CD4-positive, alpha-beta memory T cell (primary cell): Measurements from ENCODE around the gene DIPK1B. TPM values are rescaled to one million over a fixed set of nuclear protein-coding genes. Genes with fewer than 3 reads are reported as not detected.

ENCODE experiments used
- CTCF ChIA-PET: fragments of 350-600 bp; sonication (Branson Sonifier 250); formaldehyde crosslinking; loops from one replicate; lab custom pipeline; 2021; ENCODE audit warnings: inconsistent platforms; ENCODE audit not compliant: partially characterized antibody; lab: Charles Lee
- POLR2A ChIA-PET: fragments of 350-600 bp; sonication (Branson Sonifier 250); formaldehyde crosslinking; loops from one replicate; lab custom pipeline; 2021; ENCODE audit not compliant: partially characterized antibody; lab: Charles Lee
- DNase-seq, 5 donors: peaks; one replicate each; pipeline versions ENCODE4 v3.0.0 to v3.0.0-alpha.2; 2020 to 2022; ENCODE audit warnings: mixed read lengths in 1 of 5
- H3K27ac ChIP-seq: one replicate; pipeline ENCODE4 v1.7.0; 2013; ENCODE audit warnings: low read depth, low read length
- H3K27me3 ChIP-seq: 2 replicates; pipeline ENCODE4 v1.7.0; 2013; ENCODE audit warnings: mild to moderate bottlenecking, low read length, moderate library complexity; ENCODE audit not compliant: insufficient read depth
- H3K36me3 ChIP-seq: 2 replicates; pipeline ENCODE4 v1.7.0; 2013; ENCODE audit warnings: mild to moderate bottlenecking, low read length, moderate library complexity; ENCODE audit not compliant: insufficient read depth
- H3K4me1 ChIP-seq: 2 replicates; pipeline ENCODE4 v1.7.0; 2013; ENCODE audit warnings: mild to moderate bottlenecking, low read length, moderate library complexity; ENCODE audit not compliant: insufficient read depth
- H3K4me3 ChIP-seq, 2 donors: one replicate each; pipeline ENCODE4 v1.7.0; 2013; ENCODE audit warnings: low read length in 2 of 2, mild to moderate bottlenecking in 1 of 2
- H3K9me3 ChIP-seq, 2 donors: one replicate each; pipeline ENCODE4 v1.7.0; 2013; ENCODE audit warnings: low read length in 2 of 2, control low read depth in 1 of 2; ENCODE audit not compliant: control insufficient read depth in 1 of 2
- H3K27ac Mint-ChIP-seq, 7 donors: one replicate each; pipeline ENCODE4 v1.8.0; 2020 to 2021; ENCODE audit warnings: mixed read lengths in 7 of 7, mild to moderate bottlenecking in 6 of 7, inconsistent platforms in 3 of 7, moderate library complexity in 3 of 7
- H3K27me3 Mint-ChIP-seq, 2 donors: one replicate each; pipeline ENCODE4 v1.8.0; 2020 to 2021; ENCODE audit warnings: mixed read lengths in 2 of 2
- H3K36me3 Mint-ChIP-seq, 2 donors: one replicate each; pipeline ENCODE4 v1.8.0; 2020 to 2021; ENCODE audit warnings: mixed read lengths in 2 of 2, inconsistent platforms in 1 of 2, mild to moderate bottlenecking in 1 of 2
- H3K4me1 Mint-ChIP-seq, 4 donors: one replicate each; pipeline ENCODE4 v1.8.0; 2020 to 2021; ENCODE audit warnings: mixed read lengths in 4 of 4, mild to moderate bottlenecking in 1 of 4
- H3K4me3 Mint-ChIP-seq, 8 donors: one replicate each; pipeline ENCODE4 v1.8.0; 2020 to 2021; ENCODE audit warnings: mixed read lengths in 8 of 8, mild to moderate bottlenecking in 7 of 8, moderate library complexity in 6 of 8, inconsistent platforms in 3 of 8
- H3K9me3 Mint-ChIP-seq, 8 donors: one replicate each; pipeline ENCODE4 v1.8.0; 2020 to 2021; ENCODE audit warnings: mixed read lengths in 8 of 8, mild to moderate bottlenecking in 5 of 8, inconsistent platforms in 3 of 8, moderate library complexity in 1 of 8
- intact Hi-C: fragments of 100-400 bp; cut with micrococcal nuclease; formaldehyde crosslinking; loops from one replicate; pipeline ENCODE4 v1.15.1; 2023
- polyA plus RNA-seq, 2 donors: library from polyadenylated mRNA; unstranded; fragments of 300-500 nt; fragmentation: Illumina TruSeq; gene quantifications; one replicate each; pipeline ENCODE4 v1.2.3, GENCODE V29; 2021
- total RNA-seq, 2 experiments: library from RNA; stranded (reverse); gene quantifications; one replicate each; pipeline ENCODE4 v1.2.3, GENCODE V29; 2021

DIPK1B gene
- total and polyA plus RNA-seq, 4 experiments from 2014 or later: not detected

GRCh38 chr9:136720898-136721338 lies 8.5 kb downstream of the DIPK1B start:
- peak in 1 of 5 donors; percentile 32 for DNase-seq
- Histone ChIP-seq H3K27me3 (no peaks in the 10 kb centered on the region), H3K4me3 (no peak overlapping the region), H3K9me3 (no peaks in the 10 kb centered on the region), H3K27ac (no peak overlapping the region), H3K36me3 (peaks cover 26% of the 10 kb centered on the region), H3K4me1 (peaks cover 9% of the 10 kb centered on the region)
- POLR2A ChIA-PET: no interaction called here
- Mint-ChIP-seq H3K36me3 (peaks cover 15 to 24% of the 10 kb centered on the region in 2 donors), H3K4me3 (no peak overlapping the region), H3K27me3 (peaks cover 0 to 1% of the 10 kb centered on the region in 2 donors), H3K9me3 (no peaks in the 10 kb centered on the region), H3K4me1 (peaks cover 2 to 15% (median 9%) of the 10 kb centered on the region in 4 donors), H3K27ac (peak overlapping the region in 4 of 7 donors; percentile 4 to 68 (median 54))
- CTCF ChIA-PET: interaction anchor here (1.4 kb wide), 1 partner anchor 236 kb away, joined by 3 read pairs; no protein-coding TSS in a partner anchor
- intact Hi-C loops: no loop called here

DNA sequence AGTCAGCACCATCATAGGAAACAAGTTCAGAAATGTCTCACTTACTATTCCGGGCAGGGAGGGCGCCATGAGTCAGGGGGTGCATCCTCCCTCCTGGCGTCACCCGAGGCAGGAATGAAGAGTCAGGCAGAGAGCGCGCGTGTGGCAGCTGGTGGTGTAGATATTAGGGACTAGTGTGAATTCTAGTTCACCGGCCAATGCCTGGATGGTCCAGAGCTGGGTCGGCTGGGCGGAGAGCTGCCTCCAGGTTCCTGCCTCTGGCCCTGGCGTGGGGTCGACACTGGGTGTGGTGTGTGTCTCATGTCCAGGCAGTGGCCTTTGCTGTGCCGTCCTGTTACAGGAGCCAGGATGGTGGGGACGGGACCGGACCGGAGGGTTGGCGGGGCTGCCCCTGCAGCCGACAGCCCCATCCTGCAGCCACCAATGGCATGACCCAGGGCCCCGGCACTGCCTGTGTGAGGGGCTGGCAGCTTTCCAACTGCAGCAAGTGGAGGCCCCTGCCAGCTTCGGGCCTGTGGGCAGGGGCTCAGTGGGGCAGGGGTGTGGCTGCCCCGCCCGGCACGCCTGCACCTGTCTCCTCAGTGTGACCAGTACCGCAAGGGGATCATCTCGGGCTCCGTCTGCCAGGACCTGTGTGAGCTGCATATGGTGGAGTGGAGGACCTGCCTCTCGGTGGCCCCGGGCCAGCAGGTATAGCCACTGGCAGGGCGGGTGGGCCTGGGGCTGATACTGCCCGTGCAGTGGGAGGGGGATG lies 9.1 kb downstream of the DIPK1B start:
- Mint-ChIP-seq H3K36me3 (peaks cover 18 to 30% of the 10 kb centered on the region in 2 donors), H3K27ac (peak overlapping the region in 4 of 7 donors; percentile 4 to 68 (median 54)), H3K27me3 (no peaks in the 10 kb centered on the region), H3K4me3 (no peak overlapping the region), H3K4me1 (peaks cover 5 to 21% (median 14%) of the 10 kb centered on the region in 4 donors), H3K9me3 (no peaks in the 10 kb centered on the region)
- Histone ChIP-seq H3K27ac (no peak overlapping the region), H3K9me3 (no peaks in the 10 kb centered on the region), H3K27me3 (no peaks in the 10 kb centered on the region), H3K4me3 (no peak overlapping the region), H3K4me1 (peaks cover 15% of the 10 kb centered on the region), H3K36me3 (peaks cover 32% of the 10 kb centered on the region)
- intact Hi-C loops: no loop called here
- CTCF ChIA-PET: no interaction called here
- POLR2A ChIA-PET: no interaction called here
- peak in 1 of 5 donors; percentile 41 for DNase-seq

DNA sequence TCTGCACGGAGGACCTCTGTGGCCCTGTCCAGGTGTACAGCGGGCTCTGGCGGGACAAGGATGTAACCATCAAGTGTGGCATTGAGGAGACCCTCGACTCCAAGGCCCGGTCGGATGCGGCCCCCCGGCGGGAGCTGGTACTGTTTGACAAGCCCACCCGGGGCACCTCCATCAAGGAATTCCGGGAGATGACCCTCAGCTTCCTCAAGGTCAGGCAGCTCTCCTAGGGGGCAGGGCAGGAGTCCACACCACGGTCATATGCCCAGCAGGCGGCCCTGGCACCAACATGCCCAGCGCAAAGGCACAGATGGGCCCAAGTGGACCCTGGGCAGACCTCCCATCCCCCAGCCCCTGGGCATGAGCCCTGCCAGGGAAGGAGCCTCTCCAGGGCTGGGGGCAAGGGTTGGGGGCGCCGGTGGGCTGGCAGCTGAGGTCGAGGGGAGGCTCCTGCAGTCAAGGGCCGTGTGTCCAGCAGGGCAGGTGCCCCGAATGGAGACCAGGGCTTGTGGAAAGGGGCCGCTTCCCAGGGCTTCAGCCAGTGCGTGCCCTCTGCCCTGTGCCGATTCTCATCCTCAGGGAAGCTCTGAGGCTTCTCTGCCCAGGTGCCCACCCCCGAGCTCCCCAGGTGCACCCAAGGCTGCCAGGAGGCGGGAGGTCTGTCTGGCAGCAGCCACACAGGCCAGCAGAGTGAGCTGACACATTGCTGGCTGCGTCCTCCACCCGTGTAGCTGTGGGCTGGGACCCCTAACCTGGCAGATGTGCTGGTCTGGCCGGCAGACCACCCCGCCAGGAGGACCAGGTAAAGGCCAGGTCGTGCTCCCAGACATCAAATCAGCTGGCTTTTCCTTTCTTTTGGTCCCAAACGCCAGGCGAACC lies 10.0 kb downstream of the DIPK1B start:
- Mint-ChIP-seq H3K9me3 (peaks cover 0 to 3% (median 0%) of the 10 kb centered on the region in 8 donors), H3K36me3 (peaks cover 23 to 36% of the 10 kb centered on the region in 2 donors), H3K4me1 (peaks cover 9 to 29% (median 21%) of the 10 kb centered on the region in 4 donors), H3K4me3 (no peak overlapping the region), H3K27ac (no peak overlapping the region), H3K27me3 (peaks cover 0 to 4% of the 10 kb centered on the region in 2 donors)
- H3K27me3 ChIP-seq: no peaks in the 10 kb centered on the region
- H3K4me3 ChIP-seq: no peak overlapping the region
- peaks cover 32% of the 10 kb centered on the region for H3K36me3 ChIP-seq
- H3K27ac ChIP-seq: no peak overlapping the region
- intact Hi-C loops: no loop called here
- H3K4me1 ChIP-seq: peaks cover 23% of the 10 kb centered on the region
- no peaks in the 10 kb centered on the region for H3K9me3 ChIP-seq
- CTCF ChIA-PET: no interaction called here
- POLR2A ChIA-PET: no interaction called here
- DNase-seq: peak in 1 of 5 donors; percentile 33

DNA sequence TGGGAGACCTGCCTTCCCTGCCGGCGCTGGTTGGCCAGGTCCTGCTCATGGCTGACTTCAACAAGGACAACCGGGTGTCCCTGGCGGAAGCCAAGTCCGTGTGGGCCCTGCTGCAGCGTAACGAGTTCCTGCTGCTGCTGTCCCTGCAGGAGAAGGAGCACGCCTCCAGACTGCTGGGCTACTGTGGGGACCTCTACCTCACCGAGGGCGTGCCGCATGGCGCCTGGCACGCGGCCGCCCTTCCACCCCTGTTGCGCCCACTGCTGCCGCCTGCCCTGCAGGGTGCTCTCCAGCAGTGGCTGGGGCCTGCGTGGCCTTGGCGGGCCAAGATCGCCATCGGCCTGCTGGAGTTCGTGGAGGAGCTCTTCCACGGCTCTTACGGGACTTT lies 10.6 kb downstream of the DIPK1B start:
- H3K27ac ChIP-seq: no peak overlapping the region
- Mint-ChIP-seq H3K4me1 (peaks cover 9 to 33% (median 23%) of the 10 kb centered on the region in 4 donors), H3K36me3 (peaks cover 23 to 39% of the 10 kb centered on the region in 2 donors), H3K4me3 (no peak overlapping the region), H3K27me3 (peaks cover 0 to 4% of the 10 kb centered on the region in 2 donors), H3K27ac (no peak overlapping the region), H3K9me3 (peaks cover 0 to 7% (median 0%) of the 10 kb centered on the region in 8 donors)
- H3K27me3 ChIP-seq: no peaks in the 10 kb centered on the region
- ChIA-PET POLR2A (no interaction called here), CTCF (no interaction called here)
- no peak overlapping the region for H3K4me3 ChIP-seq
- peaks cover 32% of the 10 kb centered on the region for H3K36me3 ChIP-seq
- DNase-seq: peak in 1 of 5 donors; percentile 32
- peaks cover 24% of the 10 kb centered on the region for H3K4me1 ChIP-seq
- intact Hi-C loops: no loop called here
- H3K9me3 ChIP-seq: no peaks in the 10 kb centered on the region

DNA sequence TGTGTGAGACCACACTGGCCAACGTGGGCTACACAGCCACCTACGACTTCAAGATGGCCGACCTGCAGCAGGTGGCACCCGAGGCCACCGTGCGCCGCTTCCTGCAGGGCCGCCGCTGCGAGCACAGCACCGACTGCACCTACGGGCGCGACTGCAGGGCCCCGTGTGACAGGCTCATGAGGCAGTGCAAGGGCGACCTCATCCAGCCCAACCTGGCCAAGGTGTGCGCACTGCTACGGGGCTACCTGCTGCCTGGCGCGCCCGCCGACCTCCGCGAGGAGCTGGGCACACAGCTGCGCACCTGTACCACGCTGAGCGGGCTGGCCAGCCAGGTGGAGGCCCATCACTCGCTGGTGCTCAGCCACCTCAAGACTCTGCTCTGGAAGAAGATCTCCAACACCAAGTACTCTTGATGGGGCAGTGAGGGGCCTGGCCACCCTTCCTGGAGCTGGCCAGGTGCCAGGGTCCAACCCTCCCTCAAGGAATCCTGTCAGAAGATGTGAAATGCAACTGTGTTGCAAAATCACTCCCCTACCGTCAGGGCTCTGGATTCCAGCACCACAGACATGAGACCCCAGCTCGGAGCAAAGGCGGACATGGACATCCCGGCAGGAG lies 11.1 kb downstream of the DIPK1B start:
- peak overlapping the region in 1 of 8 donors; percentile 20 for H3K4me3 Mint-ChIP-seq
- ChIA-PET POLR2A (no interaction called here), CTCF (no interaction called here)
- H3K27ac ChIP-seq: no peak overlapping the region
- peak overlapping the region in 1 of 7 donors; percentile 60 for H3K27ac Mint-ChIP-seq
- H3K4me1 ChIP-seq: peaks cover 26% of the 10 kb centered on the region
- H3K36me3 ChIP-seq: peaks cover 32% of the 10 kb centered on the region
- peaks cover 0 to 7% (median 0%) of the 10 kb centered on the region in 8 donors for H3K9me3 Mint-ChIP-seq
- peaks cover 0 to 4% of the 10 kb centered on the region in 2 donors for H3K27me3 Mint-ChIP-seq
- no peaks in the 10 kb centered on the region for H3K27me3 ChIP-seq
- intact Hi-C loops: no loop called here
- no peaks in the 10 kb centered on the region for H3K9me3 ChIP-seq
- DNase-seq: peak in 1 of 5 donors; percentile 35
- peaks cover 23 to 39% of the 10 kb centered on the region in 2 donors for H3K36me3 Mint-ChIP-seq
- no peak overlapping the region for H3K4me3 ChIP-seq
- peaks cover 9 to 33% (median 23%) of the 10 kb centered on the region in 4 donors for H3K4me1 Mint-ChIP-seq

- Histone ChIP-seq H3K4me3 (no peak overlapping the region), H3K4me1 (peaks cover 31% of the 10 kb centered on the region), H3K36me3 (peaks cover 32% of the 10 kb centered on the region), H3K9me3 (no peaks in the 10 kb centered on the region), H3K27ac (no peak overlapping the region), H3K27me3 (no peaks in the 10 kb centered on the region)
- peaks cover 0 to 7% (median 0%) of the 10 kb centered on the region in 8 donors for H3K9me3 Mint-ChIP-seq
- intact Hi-C loops: no loop called here
- ChIA-PET POLR2A (no interaction called here), CTCF (no interaction called here)
- peaks cover 0 to 4% of the 10 kb centered on the region in 2 donors for H3K27me3 Mint-ChIP-seq
- no peak for DNase-seq
- H3K4me1 Mint-ChIP-seq: peaks cover 9 to 33% (median 22%) of the 10 kb centered on the region in 4 donors
- H3K4me3 Mint-ChIP-seq: peak overlapping the region in 1 of 8 donors; percentile 20
- H3K36me3 Mint-ChIP-seq: peaks cover 23 to 39% of the 10 kb centered on the region in 2 donors
- peak overlapping the region in 1 of 7 donors; percentile 60 for H3K27ac Mint-ChIP-seq
Measured at GRCh38 chr9:136723989-136724388, 11.6 kb downstream of the DIPK1B start.
